GM04503 (cell line): ENCODE measurements around the gene ZIC2.

ENCODE experiments used
- DNase-seq: peaks from one replicate; pipeline ENCODE4 v3.0.0-alpha.2; 2012; ENCODE audit warnings: low read depth

The ZIC2 gene

GRCh38 chr13:99986741-99987140 lies 5.2 kb downstream of the ZIC2 start:
- no peak for DNase-seq

- no peak for DNase-seq
Observed at GRCh38 chr13:99987154-99988019, 5.8 kb downstream of the ZIC2 start.

GRCh38 chr13:99988529-99989275 lies 7.1 kb downstream of the ZIC2 start:
- no peak for DNase-seq

- DNase-seq: no peak
Observed at GRCh38 chr13:99989276-99990125, 7.9 kb downstream of the ZIC2 start.

GRCh38 chr13:99990126-99990977 lies 8.8 kb downstream of the ZIC2 start:
- no peak for DNase-seq

- no peak for DNase-seq
Observed at GRCh38 chr13:99991013-99991827, 9.6 kb downstream of the ZIC2 start.

GRCh38 chr13:99991828-99992775 lies 10.5 kb downstream of the ZIC2 start:
- no peak for DNase-seq

GRCh38 chr13:99992949-99993351 lies 11.4 kb downstream of the ZIC2 start:
- DNase-seq: no peak

GRCh38 chr13:99993660-99994637 lies 12.4 kb downstream of the ZIC2 start:
- DNase-seq: no peak

- DNase-seq: no peak
Observed at GRCh38 chr13:99994638-99995020, 13.0 kb downstream of the ZIC2 start.

- no peak for DNase-seq
Observed at GRCh38 chr13:99995104-99995588, 13.6 kb downstream of the ZIC2 start.

GRCh38 chr13:99995589-99996380 lies 14.2 kb downstream of the ZIC2 start:
- no peak for DNase-seq

- DNase-seq: no peak
Observed at GRCh38 chr13:99996381-99996973, 14.9 kb downstream of the ZIC2 start.

GRCh38 chr13:99997702-99998214 lies 16.2 kb downstream of the ZIC2 start:
- no peak for DNase-seq

- DNase-seq: no peak
Observed at GRCh38 chr13:99998261-99998660, 16.7 kb downstream of the ZIC2 start.

GRCh38 chr13:100014621-100015020 lies 33.0 kb downstream of the ZIC2 start:
- no peak for DNase-seq
